Measurements from ENCODE around the gene NAT16.

- TF ChIP-seq YY1 (IDR thresholded peaks at IDR 0.05; ENCODE audit: low read depth, low read length) (no peak), POLR2A (IDR thresholded peaks at IDR 0.05; ENCODE audit: low read depth, low read length) (no peak), NFXL1 (IDR thresholded peaks at IDR 0.05; ENCODE audit: borderline replicate concordance) (no peak), CHD4 (IDR thresholded peaks at IDR 0.05) (no peak), SP1 (IDR thresholded peaks at IDR 0.05; ENCODE audit: low read depth, low read length) (no peak), ZNF592 (IDR thresholded peaks at IDR 0.05) (no peak), SRF (IDR thresholded peaks at IDR 0.05; ENCODE audit: low read depth in 2 of 2, low read length in 2 of 2) (no peak)
- TF ChIP-seq, protein P1, sequence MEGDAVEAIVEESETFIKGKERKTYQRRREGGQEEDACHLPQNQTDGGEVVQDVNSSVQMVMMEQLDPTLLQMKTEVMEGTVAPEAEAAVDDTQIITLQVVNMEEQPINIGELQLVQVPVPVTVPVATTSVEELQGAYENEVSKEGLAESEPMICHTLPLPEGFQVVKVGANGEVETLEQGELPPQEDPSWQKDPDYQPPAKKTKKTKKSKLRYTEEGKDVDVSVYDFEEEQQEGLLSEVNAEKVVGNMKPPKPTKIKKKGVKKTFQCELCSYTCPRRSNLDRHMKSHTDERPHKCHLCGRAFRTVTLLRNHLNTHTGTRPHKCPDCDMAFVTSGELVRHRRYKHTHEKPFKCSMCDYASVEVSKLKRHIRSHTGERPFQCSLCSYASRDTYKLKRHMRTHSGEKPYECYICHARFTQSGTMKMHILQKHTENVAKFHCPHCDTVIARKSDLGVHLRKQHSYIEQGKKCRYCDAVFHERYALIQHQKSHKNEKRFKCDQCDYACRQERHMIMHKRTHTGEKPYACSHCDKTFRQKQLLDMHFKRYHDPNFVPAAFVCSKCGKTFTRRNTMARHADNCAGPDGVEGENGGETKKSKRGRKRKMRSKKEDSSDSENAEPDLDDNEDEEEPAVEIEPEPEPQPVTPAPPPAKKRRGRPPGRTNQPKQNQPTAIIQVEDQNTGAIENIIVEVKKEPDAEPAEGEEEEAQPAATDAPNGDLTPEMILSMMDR (IDR thresholded peaks at IDR 0.05 in 2 of 3, conservative IDR thresholded peaks at IDR 0.05 in 1 of 3; ENCODE audit: control insufficient read depth in 2 of 3, extremely low read depth in 1 of 3, insufficient read depth in 1 of 3, low read depth in 3 of 3, low read length in 3 of 3): no peak
- TF ChIP-seq, protein P2, sequence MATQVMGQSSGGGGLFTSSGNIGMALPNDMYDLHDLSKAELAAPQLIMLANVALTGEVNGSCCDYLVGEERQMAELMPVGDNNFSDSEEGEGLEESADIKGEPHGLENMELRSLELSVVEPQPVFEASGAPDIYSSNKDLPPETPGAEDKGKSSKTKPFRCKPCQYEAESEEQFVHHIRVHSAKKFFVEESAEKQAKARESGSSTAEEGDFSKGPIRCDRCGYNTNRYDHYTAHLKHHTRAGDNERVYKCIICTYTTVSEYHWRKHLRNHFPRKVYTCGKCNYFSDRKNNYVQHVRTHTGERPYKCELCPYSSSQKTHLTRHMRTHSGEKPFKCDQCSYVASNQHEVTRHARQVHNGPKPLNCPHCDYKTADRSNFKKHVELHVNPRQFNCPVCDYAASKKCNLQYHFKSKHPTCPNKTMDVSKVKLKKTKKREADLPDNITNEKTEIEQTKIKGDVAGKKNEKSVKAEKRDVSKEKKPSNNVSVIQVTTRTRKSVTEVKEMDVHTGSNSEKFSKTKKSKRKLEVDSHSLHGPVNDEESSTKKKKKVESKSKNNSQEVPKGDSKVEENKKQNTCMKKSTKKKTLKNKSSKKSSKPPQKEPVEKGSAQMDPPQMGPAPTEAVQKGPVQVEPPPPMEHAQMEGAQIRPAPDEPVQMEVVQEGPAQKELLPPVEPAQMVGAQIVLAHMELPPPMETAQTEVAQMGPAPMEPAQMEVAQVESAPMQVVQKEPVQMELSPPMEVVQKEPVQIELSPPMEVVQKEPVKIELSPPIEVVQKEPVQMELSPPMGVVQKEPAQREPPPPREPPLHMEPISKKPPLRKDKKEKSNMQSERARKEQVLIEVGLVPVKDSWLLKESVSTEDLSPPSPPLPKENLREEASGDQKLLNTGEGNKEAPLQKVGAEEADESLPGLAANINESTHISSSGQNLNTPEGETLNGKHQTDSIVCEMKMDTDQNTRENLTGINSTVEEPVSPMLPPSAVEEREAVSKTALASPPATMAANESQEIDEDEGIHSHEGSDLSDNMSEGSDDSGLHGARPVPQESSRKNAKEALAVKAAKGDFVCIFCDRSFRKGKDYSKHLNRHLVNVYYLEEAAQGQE (IDR thresholded peaks at IDR 0.05; ENCODE audit: low read depth, low read length): no peak
Observed at GRCh38 chr7:101168412-101169049, 11.6 kb downstream of the NAT16 start.

All from GM12878 (cell line).